Hematopoietic multipotent progenitor cell treated with erythropoietin and hydrocortisone succinate and interleukin-3 and kit ligand, for 15 days (in vitro differentiated cells): ENCODE data around the gene PP2D1.
"Not testable (repeated sequence)": the region's sequence is repeated elsewhere in the genome, so short reads cannot be mapped to it uniquely, and the experiment has no call there.

Source experiments
- DNase-seq: peaks from one replicate; pipeline ENCODE4 v3.0.0-alpha.2; 2015; ENCODE audit warnings: low spot score

The PP2D1 gene

DNA sequence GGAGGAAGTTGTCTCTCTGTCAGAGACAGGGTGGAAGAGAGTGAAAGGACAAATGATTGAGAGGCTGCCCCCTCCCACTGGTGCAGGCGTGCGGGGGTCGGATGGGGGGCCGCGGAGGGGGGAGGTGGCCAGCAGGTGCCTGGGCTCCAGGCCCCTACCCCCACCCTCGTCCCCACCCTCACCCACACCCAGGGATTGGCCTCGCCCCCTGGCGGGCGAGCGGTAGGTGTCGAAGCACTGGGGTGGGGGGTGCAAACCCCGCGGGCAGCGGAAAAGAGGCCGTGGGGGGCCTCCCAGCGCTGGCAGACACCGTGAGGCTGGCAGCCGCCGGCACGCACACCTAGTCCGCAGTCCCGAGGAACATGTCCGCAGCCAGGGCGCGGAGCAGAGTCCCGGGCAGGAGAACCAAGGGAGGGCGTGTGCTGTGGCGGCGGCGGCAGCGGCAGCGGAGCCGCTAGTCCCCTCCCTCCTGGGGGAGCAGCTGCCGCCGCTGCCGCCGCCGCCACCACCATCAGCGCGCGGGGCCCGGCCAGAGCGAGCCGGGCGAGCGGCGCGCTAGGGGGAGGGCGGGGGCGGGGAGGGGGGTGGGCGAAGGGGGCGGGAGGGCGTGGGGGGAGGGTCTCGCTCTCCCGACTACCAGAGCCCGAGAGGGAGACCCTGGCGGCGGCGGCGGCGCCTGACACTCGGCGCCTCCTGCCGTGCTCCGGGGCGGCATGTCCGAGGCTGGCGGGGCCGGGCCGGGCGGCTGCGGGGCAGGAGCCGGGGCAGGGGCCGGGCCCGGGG lies 27.9 kb upstream of the PP2D1 start, which contains the start of gene KAT2B:
Gene KAT2B (plus strand): TSS at position 682 of the 783 bp plus-strand sequence. CDS start 32 bp downstream, at position 714.
- DNase-seq, result peak; percentile 80

DNA sequence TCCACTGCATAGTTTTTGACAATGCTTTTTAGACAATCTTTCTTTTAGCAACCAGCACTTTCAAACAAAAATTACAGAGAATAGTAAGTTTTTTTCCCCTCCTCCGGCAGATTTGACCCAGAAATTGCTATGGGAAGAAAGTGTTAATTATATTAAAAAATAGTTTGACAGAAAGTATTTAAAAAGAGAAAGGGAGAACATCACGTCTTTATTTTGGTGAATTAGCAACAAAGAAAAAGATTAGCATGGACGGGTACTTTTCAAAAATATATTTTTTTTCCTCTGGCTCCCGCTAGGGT lies 27.4 kb upstream of the PP2D1 start:
- DNase-seq, result no peak

DNA sequence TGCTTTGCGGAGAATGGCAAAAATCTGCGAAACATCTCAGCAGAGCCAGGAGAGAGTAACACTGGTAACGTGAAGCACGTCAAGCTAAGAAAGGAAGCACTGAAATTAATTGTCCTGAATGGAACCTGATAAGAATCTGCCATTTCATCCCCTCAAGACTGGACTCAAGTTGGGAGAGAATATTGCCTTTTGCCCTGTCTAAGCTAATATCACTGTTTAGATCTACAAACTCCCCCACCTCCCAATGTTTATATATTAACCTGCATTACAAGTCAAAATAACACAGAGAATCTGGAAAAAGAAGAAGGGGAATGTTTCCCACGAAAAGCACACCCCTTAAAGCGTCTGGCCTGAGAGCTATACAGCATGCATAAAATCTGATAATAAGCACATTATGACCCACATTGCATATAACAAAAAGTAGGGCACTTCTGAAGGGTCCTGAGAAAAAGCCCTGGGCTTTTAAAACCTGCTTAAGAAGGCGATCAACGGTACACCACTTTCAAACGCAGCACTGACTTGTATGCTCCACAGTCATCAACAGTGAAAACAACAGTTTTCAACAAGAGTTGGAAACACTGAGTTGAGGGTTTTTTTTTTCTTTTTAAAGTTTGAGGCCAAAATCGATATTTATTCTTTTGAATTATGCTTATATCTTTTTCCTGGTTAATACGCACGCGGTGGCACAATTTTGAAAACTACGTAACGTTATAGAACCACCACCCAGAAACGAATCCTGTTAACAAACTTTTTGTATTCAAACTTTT lies 26.8 kb upstream of the PP2D1 start:
- peak; percentile 40 for DNase-seq

GRCh38 chr3:20037255-20037996 lies 25.4 kb upstream of the PP2D1 start:
- DNase-seq, result no peak

GRCh38 chr3:20035019-20035418 lies 23.0 kb upstream of the PP2D1 start:
- no peak for DNase-seq

DNA sequence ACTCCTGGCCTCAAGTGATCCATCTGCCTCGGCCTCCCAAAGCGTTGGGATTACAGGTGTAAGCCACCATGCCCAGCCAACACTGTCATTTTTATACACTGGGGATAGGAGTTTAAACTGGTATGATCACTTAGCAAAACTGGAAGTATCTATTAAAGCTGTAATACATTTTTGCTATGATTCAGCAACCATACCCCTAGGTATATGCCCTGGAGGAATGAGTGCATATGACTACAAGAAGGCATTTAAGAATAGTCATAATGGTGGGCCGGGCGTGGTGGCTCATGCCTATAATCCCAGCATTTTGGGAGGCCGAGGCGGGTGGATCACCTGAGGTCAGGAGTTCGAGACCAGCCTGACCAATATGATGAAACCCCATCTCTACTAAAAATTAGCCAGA lies 19.9 kb upstream of the PP2D1 start:
- DNase-seq, result not testable (repeated sequence)

DNA sequence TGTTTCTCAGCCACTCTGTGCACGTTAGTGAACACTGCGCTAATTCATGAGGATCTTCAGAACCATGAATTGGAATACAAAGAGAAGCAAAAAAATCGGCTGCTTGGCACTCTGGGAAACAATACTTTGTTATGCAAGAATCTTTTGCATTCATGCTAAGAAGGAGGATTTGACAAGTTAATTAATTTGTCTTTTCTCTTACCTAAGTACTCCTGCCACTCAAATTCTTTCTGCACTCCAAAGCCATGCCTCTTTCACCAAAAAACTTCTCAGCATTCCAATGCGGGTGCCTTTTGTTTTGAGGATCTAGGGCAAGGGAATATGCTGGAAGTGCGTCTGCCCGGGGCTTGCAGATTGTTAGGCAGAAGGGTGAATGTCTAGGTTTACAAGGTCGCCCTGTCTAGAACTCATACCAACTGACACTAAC lies 16.9 kb upstream of the PP2D1 start:
- DNase-seq, result no peak

GRCh38 chr3:20027136-20027535 lies 15.1 kb upstream of the PP2D1 start:
- no peak for DNase-seq

- peak; percentile 49 for DNase-seq
Observed at GRCh38 chr3:20023623-20024405, 11.8 kb upstream of the PP2D1 start.

DNA sequence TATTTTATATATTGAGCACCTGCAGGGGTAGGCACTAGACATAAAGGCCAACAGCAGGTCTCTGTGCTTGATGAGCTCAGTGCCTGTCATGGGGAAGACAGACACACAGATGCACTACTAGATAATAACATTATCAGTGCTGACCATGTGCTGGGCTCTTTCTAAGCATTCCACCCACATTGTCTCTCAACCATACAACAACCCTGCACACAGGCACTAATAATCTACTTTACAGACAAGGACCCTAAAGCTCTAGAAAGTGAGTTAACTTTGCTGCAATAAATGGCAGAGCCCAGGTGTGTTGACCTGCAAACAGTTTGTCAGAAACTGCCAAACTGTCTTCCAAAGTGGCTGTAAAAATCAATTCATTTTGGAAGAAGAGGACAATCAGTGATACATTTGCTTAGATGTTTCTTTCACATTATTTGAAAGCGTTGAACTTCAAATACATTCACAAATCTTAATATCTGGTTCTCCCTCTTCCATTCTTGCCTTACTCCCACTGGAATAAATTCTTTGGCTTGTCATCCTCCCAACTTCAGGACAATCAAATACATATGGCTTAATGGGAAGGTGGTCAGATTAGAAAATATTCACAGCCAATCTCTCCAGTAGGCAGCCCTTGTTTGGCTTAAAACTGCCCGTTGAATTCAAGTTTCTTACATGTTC lies 11.0 kb upstream of the PP2D1 start:
- peak; percentile 90 for DNase-seq

DNA sequence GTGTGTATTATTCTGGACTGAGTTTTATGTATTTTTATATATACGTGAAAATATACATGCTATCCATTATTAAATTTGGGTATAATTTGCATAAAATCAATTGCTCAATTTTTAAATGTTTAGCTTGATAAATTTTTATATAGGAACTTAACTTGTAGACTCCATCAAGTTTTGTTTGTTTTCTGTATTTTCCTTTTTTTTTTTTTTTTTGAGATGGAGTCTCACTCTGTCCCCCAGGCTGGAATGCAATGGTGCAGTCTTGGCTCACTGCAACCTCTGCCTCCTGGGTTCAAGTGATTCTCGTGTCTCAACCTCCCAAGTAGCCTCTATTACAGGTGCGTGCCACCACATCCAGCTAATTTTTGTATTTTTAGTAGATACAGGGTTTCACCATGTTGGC lies 4.0 kb upstream of the PP2D1 start:
- DNase-seq, result not testable (repeated sequence)

DNA sequence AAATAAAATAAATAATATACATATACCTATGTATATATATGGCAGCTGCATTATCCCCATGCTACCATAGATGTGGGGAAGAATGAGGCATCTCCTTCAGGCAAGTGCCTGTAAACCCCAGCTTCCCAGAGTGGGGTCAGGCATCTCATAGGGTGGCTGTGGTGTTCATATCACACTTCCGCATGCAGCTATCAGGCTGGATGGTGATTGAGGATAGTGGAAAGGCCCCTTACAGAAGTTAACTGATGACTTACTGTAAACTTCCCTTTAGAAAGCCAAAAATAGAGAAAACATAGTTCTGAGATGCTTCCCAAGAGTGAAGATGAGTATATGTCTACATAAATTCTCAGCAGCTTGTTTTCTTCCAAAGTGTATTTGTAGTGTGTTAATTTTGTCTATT lies 3.5 kb upstream of the PP2D1 start:
- peak; percentile 51 for DNase-seq

GRCh38 chr3:20013396-20013795 lies 1.3 kb upstream of the PP2D1 start:
- peak; percentile 67 for DNase-seq

- peak; percentile 26 for DNase-seq
Observed at GRCh38 chr3:20008646-20009045, 3.4 kb downstream of the PP2D1 start.

GRCh38 chr3:20007960-20008359 lies 4.1 kb downstream of the PP2D1 start:
- no peak for DNase-seq

GRCh38 chr3:20001932-20002331 lies 10.1 kb downstream of the PP2D1 start:
- DNase-seq, result peak; percentile 32

DNA sequence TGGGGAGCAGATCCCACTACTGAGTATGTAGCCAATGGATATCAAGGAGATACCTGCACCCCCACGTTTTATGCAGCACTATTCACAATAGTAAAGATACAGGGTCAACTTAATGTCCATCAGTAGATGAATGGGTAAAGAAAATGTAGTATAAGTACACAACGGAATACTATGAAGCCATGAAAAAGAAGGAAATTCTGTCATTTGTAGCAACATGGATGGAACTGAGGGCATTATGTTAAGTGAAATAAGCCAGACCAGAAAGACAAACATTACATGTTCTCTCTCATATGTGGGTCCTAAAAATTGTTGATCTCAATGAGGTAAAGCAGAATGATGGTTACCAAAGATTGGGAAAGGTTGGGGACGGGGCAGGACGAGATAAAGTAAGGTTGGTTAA lies 14.6 kb downstream of the PP2D1 start:
- DNase-seq, result no peak

GRCh38 chr3:19994796-19995195 lies 17.3 kb downstream of the PP2D1 start:
- no peak for DNase-seq

GRCh38 chr3:19988904-19989303 lies 23.2 kb downstream of the PP2D1 start:
- DNase-seq, result not testable (repeated sequence)

GRCh38 chr3:19972054-19972453 lies 40.0 kb downstream of the PP2D1 start:
- no peak for DNase-seq

GRCh38 chr3:19970327-19970726 lies 41.7 kb downstream of the PP2D1 start:
- no peak for DNase-seq
